Measurements from ENCODE around the gene DNHD1. TPM values are rescaled to one million over a fixed set of nuclear protein-coding genes. Genes with fewer than 3 reads are reported as not detected.
A peak's percentile ranks its signal among the peaks of the same experiment; 100 is the strongest.

Gene DNHD1
- total RNA-seq, 2 donors from 2014 or later = 4.4 to 7.6 TPM

- ATAC-seq = no peak
- intact Hi-C loops (cut with DNase I) = no loop called here
- DNase-seq = no peak
Observed at GRCh38 chr11:6615882-6616585, 119.0 kb downstream of the DNHD1 start.

GRCh38 chr11:6616596-6617250 is 119.6 kb downstream of the DNHD1 start:
- intact Hi-C loops (cut with DNase I) = no loop called here
- ATAC-seq = no peak
- DNase-seq = no peak

GRCh38 chr11:6617315-6617781 is 120.3 kb downstream of the DNHD1 start:
- DNase-seq = no peak
- intact Hi-C loops (cut with DNase I) = no loop called here
- ATAC-seq = no peak

- ATAC-seq (peak; percentile 12 to 21), DNase-seq (no peak)
- intact Hi-C loops (cut with DNase I) = no loop called here
Observed at GRCh38 chr11:6618117-6619003, 121.3 kb downstream of the DNHD1 start.

- intact Hi-C loops (cut with DNase I) = no loop called here
- DNase-seq (peak; percentile 92), ATAC-seq (peak; percentile 96 to 98)
Observed at GRCh38 chr11:6619004-6619745, 122.1 kb downstream of the DNHD1 start, which contains the start of gene TPP1. TPP1 (minus strand) TSS chr11:6619422; CDS start chr11:6619400, 22 bp downstream.

- no peak for ATAC-seq
- intact Hi-C loops (cut with DNase I) = loop anchor here in 1 of 2 donors (5.0 kb wide), 1 partner anchor 62 kb away; the partner anchor contains the start of gene MRPL17
- DNase-seq = no peak
Observed at GRCh38 chr11:6620636-6621035, 123.6 kb downstream of the DNHD1 start.

Other genes with a start within 250 kb of the DNHD1 start
- not detected for gene CCKBR, start 237.4 kb upstream of the DNHD1 start, total RNA-seq
- 10 to 100 TPM; 42.0 to 51.5 TPM for gene CAVIN3, start 176.8 kb upstream of the DNHD1 start, total RNA-seq
- 10 to 100 TPM; 50.8 to 56.3 TPM for gene SMPD1, start 106.8 kb upstream of the DNHD1 start, total RNA-seq
- 10 to 100 TPM; 65.5 to 75.9 TPM for gene APBB1, start 78.2 kb upstream of the DNHD1 start, total RNA-seq
- gene HPX, start 56.3 kb upstream of the DNHD1 start, total RNA-seq = 1 to 10 TPM in 1 of 2 donors, under 1 TPM in 1; 0.38 to 1.0 TPM
- gene TRIM3, start 23.3 kb upstream of the DNHD1 start, total RNA-seq = 10 to 100 TPM; 10.6 to 14.5 TPM
- gene ARFIP2, start 15.9 kb upstream of the DNHD1 start, total RNA-seq = 10 to 100 TPM; 18.6 to 32.6 TPM
- gene TIMM10B, start 15.8 kb upstream of the DNHD1 start, total RNA-seq = 10 to 100 TPM; 19.9 to 33.0 TPM
- gene RRP8, start 106.3 kb downstream of the DNHD1 start, total RNA-seq = 10 to 100 TPM; 14.2 to 18.0 TPM
- gene ILK, start 106.5 kb downstream of the DNHD1 start, total RNA-seq = 100 to 1,000 TPM; 166 to 183 TPM
- 100 to 1,000 TPM; 102 to 105 TPM for gene TAF10, start 114.9 kb downstream of the DNHD1 start, total RNA-seq
- 10 to 100 TPM; 69.5 to 87.7 TPM for gene TPP1, start 122.1 kb downstream of the DNHD1 start, total RNA-seq
- gene DCHS1, start 158.5 kb downstream of the DNHD1 start, total RNA-seq = 10 to 100 TPM; 14.4 to 15.8 TPM
- 10 to 100 TPM; 40.0 to 48.6 TPM for gene MRPL17, start 186.1 kb downstream of the DNHD1 start, total RNA-seq

All from left cardiac atrium (tissue), 4 donors.